VCaP (cell line): Measurements from ENCODE around the gene SNX27.

Experiments
- H3K27ac ChIP-seq: fragments of 450-650 bp; 2 replicates; pipeline ENCODE4 v1.5.1; 2017
- CTCF ChIP-seq: fragments of 450-650 bp; conservative IDR thresholded peaks from 2 replicates; pipeline ENCODE4 v1.5.1; 2017; ENCODE audit warnings: mild to moderate bottlenecking, moderate library complexity

Gene SNX27

DNA sequence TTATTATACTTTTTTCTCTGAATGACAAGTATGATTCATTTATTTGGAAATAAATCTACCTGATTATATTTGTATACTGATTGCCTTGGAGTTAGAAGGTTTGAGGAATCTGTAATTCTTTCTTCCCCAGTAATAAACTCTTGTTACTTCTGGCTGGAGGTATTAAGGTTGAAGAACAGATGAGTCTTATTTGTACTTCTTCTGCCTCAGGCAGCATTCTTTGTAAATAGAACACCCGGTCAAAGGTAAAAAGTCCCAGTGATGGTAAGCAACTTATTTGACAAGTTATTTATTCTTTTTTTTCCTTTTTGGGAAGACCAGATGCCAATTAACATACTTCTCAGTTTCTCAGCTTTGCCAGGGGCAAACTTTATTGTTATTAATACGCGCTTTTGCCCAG lies 12.9 kb downstream of the SNX27 start:
- H3K27ac ChIP-seq = no peak overlapping the region
- no peak for TF ChIP-seq CTCF

GRCh38 chr1:151626740-151627334 lies 15.0 kb downstream of the SNX27 start:
- TF ChIP-seq CTCF = no peak
- H3K27ac ChIP-seq = no peak overlapping the region

DNA sequence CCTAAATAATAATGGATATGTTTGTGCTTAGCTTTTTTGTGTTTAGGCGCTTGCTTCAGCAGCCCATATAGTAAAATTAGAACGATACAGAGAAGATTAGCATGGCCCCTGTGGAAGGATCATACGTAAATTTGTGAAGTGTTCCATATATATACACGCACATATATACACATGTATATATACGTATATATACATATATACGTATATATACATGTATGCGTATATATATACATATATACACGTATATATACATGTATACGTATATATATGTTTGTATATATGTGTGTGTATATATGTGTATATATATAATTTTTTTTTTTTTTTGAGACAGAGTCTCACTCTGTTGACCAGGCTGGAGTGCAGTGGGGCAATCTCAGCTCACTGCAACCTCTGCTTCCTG lies 17.4 kb downstream of the SNX27 start:
- H3K27ac ChIP-seq = no peak overlapping the region
- no peak for TF ChIP-seq CTCF

DNA sequence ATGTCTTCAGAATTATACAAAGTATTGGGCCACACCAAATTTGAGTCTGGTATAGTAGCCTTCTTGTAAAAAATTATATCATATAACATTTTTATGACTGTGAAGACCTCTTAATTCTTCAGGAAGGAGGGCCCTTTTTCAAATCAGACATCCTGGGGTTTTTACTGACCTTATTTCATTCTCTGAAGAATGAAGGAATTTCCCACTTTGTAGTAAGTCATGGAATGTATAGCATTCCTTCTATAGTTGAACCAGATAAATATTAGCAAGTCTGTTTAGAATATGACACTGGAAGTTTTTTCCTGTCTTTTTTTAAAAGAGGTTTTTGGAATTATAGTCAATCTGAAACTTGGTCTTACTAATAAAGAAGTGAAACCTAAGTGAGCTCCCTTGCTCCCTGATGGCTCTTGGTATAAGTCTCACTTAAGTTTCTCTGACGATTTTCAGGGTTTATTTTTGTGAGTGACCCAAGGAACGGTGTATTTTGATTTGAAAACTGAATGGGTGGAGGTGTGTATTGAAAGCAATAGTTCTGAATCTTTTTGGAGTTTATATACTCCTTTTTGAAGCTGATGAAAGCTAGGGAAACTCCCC lies 23.7 kb downstream of the SNX27 start:
- no peak for TF ChIP-seq CTCF
- no peak overlapping the region for H3K27ac ChIP-seq

DNA sequence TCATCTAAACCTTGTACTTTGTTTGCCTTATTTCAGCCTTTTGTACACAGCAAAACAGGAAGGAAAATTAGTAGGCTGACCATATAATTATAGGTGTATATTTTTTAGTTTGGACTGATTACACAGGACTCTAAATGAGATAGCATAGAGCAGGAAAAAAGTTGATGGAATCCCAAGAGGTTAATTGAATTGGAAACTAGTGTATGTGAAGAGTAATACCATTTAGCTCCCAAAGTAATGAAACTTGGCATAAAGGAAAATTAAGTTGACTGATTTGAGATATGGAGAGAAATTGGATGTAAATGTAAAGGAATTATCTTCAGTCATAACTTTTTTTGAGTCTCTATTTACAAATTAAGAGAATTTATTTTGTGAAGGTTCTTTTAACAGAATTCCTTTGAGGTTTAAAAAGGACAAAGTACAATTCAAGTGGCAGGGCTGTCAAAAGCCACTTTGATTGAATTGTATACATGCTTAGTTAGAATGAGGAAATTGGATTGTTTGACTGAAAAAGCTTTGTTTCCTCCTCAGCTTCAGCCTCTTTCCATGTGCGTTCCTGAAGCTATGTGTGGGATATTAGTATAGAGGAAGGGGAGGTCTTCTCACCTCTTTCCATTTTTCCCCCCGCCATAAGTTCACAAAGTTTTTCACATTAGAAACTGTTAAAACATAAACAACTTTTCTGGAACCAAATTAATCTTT lies 26.4 kb downstream of the SNX27 start:
- H3K27ac ChIP-seq = no peak overlapping the region
- TF ChIP-seq CTCF = no peak

- H3K27ac ChIP-seq = no peak overlapping the region
- no peak for TF ChIP-seq CTCF
Measured at GRCh38 chr1:151638812-151639211, 27.0 kb downstream of the SNX27 start.

DNA sequence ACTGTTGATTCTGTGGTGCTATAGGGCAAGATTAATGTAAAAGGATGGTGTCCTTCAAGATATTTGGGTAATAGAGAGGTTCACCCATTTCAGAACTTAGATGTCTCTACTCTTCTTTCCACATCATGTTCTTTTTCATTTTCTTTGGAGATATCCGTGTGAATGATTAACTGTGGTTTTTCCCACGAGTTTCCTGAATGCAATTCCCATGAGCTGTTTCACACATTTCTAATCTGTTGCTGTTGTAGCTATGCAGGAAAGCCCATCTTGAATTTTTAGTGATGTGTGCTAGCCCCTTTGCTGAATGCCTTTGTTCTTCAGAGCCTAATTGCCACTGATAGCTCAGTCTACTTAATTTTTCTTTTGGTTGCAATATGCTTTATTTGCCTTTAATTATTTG lies 27.6 kb downstream of the SNX27 start:
- no peak overlapping the region for H3K27ac ChIP-seq
- no peak for TF ChIP-seq CTCF
